ENCODE data around the gene TESK1. TPM values are rescaled to one million over a fixed set of nuclear protein-coding genes. Genes with fewer than 3 reads are reported as not detected.
"Not testable (repeated sequence)": the region's sequence is repeated elsewhere in the genome, so short reads cannot be mapped to it uniquely, and the experiment has no call there.

TESK1 gene
- total RNA-seq, 3 donors from 2014 or later = 35.8 to 71.9 (median 41.8) TPM

GRCh38 chr9:35609001-35609819 is 4.1 kb downstream of the TESK1 start:
- ATAC-seq = no peak
- H3K9me3 ChIP-seq = no peaks in the 10 kb centered on the region

GRCh38 chr9:35609820-35610163 is 4.7 kb downstream of the TESK1 start:
- Histone ChIP-seq H3K9me3 (no peaks in the 10 kb centered on the region), H3K4me3 (no peak overlapping the region), H3K4me1 (ENCODE audit: low read depth) (peaks cover 11% of the 10 kb centered on the region), H3K36me3 (ENCODE audit: low read depth) (peaks cover 12% of the 10 kb centered on the region)
- intact Hi-C loops (cut with DNase I, micrococcal nuclease) = no loop called here
- no peak for TF ChIP-seq CTCF (IDR thresholded peaks at IDR 0.05)
- no peak for ATAC-seq
- DNase-seq = peak in 1 of 3 donors; percentile 27

More at GRCh38 chr9:35609001-35609819, 4.1 kb downstream of the TESK1 start:
- Histone ChIP-seq H3K4me1 (ENCODE audit: low read depth) (peaks cover 11% of the 10 kb centered on the region), H3K36me3 (ENCODE audit: low read depth) (peaks cover 12% of the 10 kb centered on the region), H3K4me3 (no peak overlapping the region)
- TF ChIP-seq CTCF (IDR thresholded peaks at IDR 0.05) = no peak
- peak in 1 of 3 donors; percentile 24 for DNase-seq
- intact Hi-C loops (cut with DNase I, micrococcal nuclease) = no loop called here

- peak; percentile 71 for ATAC-seq
- Histone ChIP-seq H3K4me3 (no peak overlapping the region), H3K9me3 (no peaks in the 10 kb centered on the region), H3K4me1 (ENCODE audit: low read depth) (peaks cover 7% of the 10 kb centered on the region), H3K36me3 (ENCODE audit: low read depth) (peaks cover 12% of the 10 kb centered on the region)
- DNase-seq = peak in 2 of 3 donors; percentile 33 to 47
- intact Hi-C loops (cut with DNase I, micrococcal nuclease) = no loop called here
- TF ChIP-seq CTCF (IDR thresholded peaks at IDR 0.05) = peak; percentile 45
These were observed 6.3 kb downstream of the TESK1 start for GRCh38 chr9:35611230-35611797.

- H3K9me3 ChIP-seq; H3K4me3 ChIP-seq; DNase-seq; intact Hi-C loops (cut with DNase I, micrococcal nuclease); ATAC-seq; H3K4me1 ChIP-seq (ENCODE audit: low read depth): not testable (repeated sequence)
- peaks cover 12% of the 10 kb centered on the region for H3K36me3 ChIP-seq (ENCODE audit: low read depth)
These were observed 7.0 kb downstream of the TESK1 start for GRCh38 chr9:35612066-35612465.

GRCh38 chr9:35612843-35613242 is 7.8 kb downstream of the TESK1 start:
- H3K36me3 ChIP-seq (ENCODE audit: low read depth) = peaks cover 12% of the 10 kb centered on the region
- intact Hi-C loops (cut with DNase I, micrococcal nuclease) = no loop called here
- peaks cover 3% of the 10 kb centered on the region for H3K4me1 ChIP-seq (ENCODE audit: low read depth)
- no peak for TF ChIP-seq CTCF (IDR thresholded peaks at IDR 0.05)
- H3K4me3 ChIP-seq = no peak overlapping the region
- H3K9me3 ChIP-seq = no peaks in the 10 kb centered on the region
- DNase-seq (no peak), ATAC-seq (no peak)

GRCh38 chr9:35615981-35616680 is 11.1 kb downstream of the TESK1 start:
- no peak for ATAC-seq
- intact Hi-C loops (cut with DNase I, micrococcal nuclease) = no loop called here
- DNase-seq = no peak
- H3K4me3 ChIP-seq = no peak overlapping the region
- no peak for TF ChIP-seq CTCF (IDR thresholded peaks at IDR 0.05)
- H3K4me1 ChIP-seq (ENCODE audit: low read depth) = peaks cover 3% of the 10 kb centered on the region
- H3K36me3 ChIP-seq (ENCODE audit: low read depth) = no peaks in the 10 kb centered on the region
- no peaks in the 10 kb centered on the region for H3K9me3 ChIP-seq

Measured in mucosa of descending colon (tissue), 3 donors.